Measurements from ENCODE around the gene SPATA16.
"Not testable (repeated sequence)": the region's sequence is repeated elsewhere in the genome, so short reads cannot be mapped to it uniquely, and the experiment has no call there.

The SPATA16 gene

GRCh38 chr3:173028351-173028750 lies 112.7 kb downstream of the SPATA16 start:
- no peak for TF ChIP-seq CTCF (IDR thresholded peaks at IDR 0.05; ENCODE audit: low read depth, low read length)
- H3K4me3 ChIP-seq (ENCODE audit: low read depth, low read length): no peak overlapping the region
- in situ Hi-C loops (cut with HindIII; ENCODE audit: low sequenced_read_pairs): no loop called here
- no peak for DNase-seq (ENCODE audit: low read depth, low spot score)

GRCh38 chr3:173027429-173027828 lies 113.6 kb downstream of the SPATA16 start:
- in situ Hi-C loops (cut with HindIII; ENCODE audit: low sequenced_read_pairs): no loop called here
- H3K4me3 ChIP-seq (ENCODE audit: low read depth, low read length): no peak overlapping the region

GRCh38 chr3:173025941-173026340 lies 115.1 kb downstream of the SPATA16 start:
- in situ Hi-C loops (cut with HindIII; ENCODE audit: low sequenced_read_pairs): no loop called here
- DNase-seq (ENCODE audit: low read depth, low spot score): no peak
- no peak for TF ChIP-seq CTCF (IDR thresholded peaks at IDR 0.05; ENCODE audit: low read depth, low read length)
- no peak overlapping the region for H3K4me3 ChIP-seq (ENCODE audit: low read depth, low read length)

More at GRCh38 chr3:173027429-173027828, 113.6 kb downstream of the SPATA16 start:
- no peak for TF ChIP-seq CTCF (IDR thresholded peaks at IDR 0.05; ENCODE audit: low read depth, low read length)
- no peak for DNase-seq (ENCODE audit: low read depth, low spot score)

GRCh38 chr3:173021547-173022185 lies 119.4 kb downstream of the SPATA16 start:
- in situ Hi-C loops (cut with HindIII; ENCODE audit: low sequenced_read_pairs): no loop called here
- no peak for DNase-seq (ENCODE audit: low read depth, low spot score)
- TF ChIP-seq CTCF (IDR thresholded peaks at IDR 0.05; ENCODE audit: low read depth, low read length): no peak
- no peak overlapping the region for H3K4me3 ChIP-seq (ENCODE audit: low read depth, low read length)

GRCh38 chr3:173020128-173020527 lies 120.9 kb downstream of the SPATA16 start:
- in situ Hi-C loops (cut with HindIII; ENCODE audit: low sequenced_read_pairs); DNase-seq (ENCODE audit: low read depth, low spot score); H3K4me3 ChIP-seq (ENCODE audit: low read depth, low read length): not testable (repeated sequence)

- DNase-seq (ENCODE audit: low read depth, low spot score): no peak
- no peak overlapping the region for H3K4me3 ChIP-seq (ENCODE audit: low read depth, low read length)
- in situ Hi-C loops (cut with HindIII; ENCODE audit: low sequenced_read_pairs): no loop called here
- no peak for TF ChIP-seq CTCF (IDR thresholded peaks at IDR 0.05; ENCODE audit: low read depth, low read length)
Observed at GRCh38 chr3:173019378-173019777, 121.7 kb downstream of the SPATA16 start.

GRCh38 chr3:173018758-173019157 lies 122.3 kb downstream of the SPATA16 start:
- no peak for TF ChIP-seq CTCF (IDR thresholded peaks at IDR 0.05; ENCODE audit: low read depth, low read length)
- in situ Hi-C loops (cut with HindIII; ENCODE audit: low sequenced_read_pairs): no loop called here
- DNase-seq (ENCODE audit: low read depth, low spot score): no peak

More at GRCh38 chr3:173018758-173019157, 122.3 kb downstream of the SPATA16 start:
- H3K4me3 ChIP-seq (ENCODE audit: low read depth, low read length): no peak overlapping the region

Measured in astrocyte of the spinal cord (primary cell).